WI38 (cell line): Measurements from ENCODE around the gene STXBP6.
"Not testable (repeated sequence)": the region's sequence is repeated elsewhere in the genome, so short reads cannot be mapped to it uniquely, and the experiment has no call there.

Experiments used
- H3K4me3 ChIP-seq: 2 replicates; pipeline ENCODE4 v1.5.1; 2011; ENCODE audit warnings: low read depth, mild to moderate bottlenecking, control low read depth, low read length
- CTCF ChIP-seq: IDR thresholded peaks from 2 replicates; pipeline ENCODE4 v1.5.1; 2012; ENCODE audit warnings: low read depth, mild to moderate bottlenecking, control low read depth, low read length

Gene STXBP6

GRCh38 chr14:24808412-24808811 is 241.5 kb downstream of the STXBP6 start:
- no peak overlapping the region for H3K4me3 ChIP-seq
- TF ChIP-seq CTCF, result no peak

GRCh38 chr14:24806061-24806678 is 243.8 kb downstream of the STXBP6 start:
- no peak overlapping the region for H3K4me3 ChIP-seq
- peak; percentile 87 for TF ChIP-seq CTCF

GRCh38 chr14:24804552-24805212 is 245.3 kb downstream of the STXBP6 start:
- no peak overlapping the region for H3K4me3 ChIP-seq
- TF ChIP-seq CTCF, result no peak

- no peak for TF ChIP-seq CTCF
Observed at GRCh38 chr14:24803933-24804494, 245.9 kb downstream of the STXBP6 start.

GRCh38 chr14:24803426-24803825 is 246.5 kb downstream of the STXBP6 start:
- H3K4me3 ChIP-seq, result not testable (repeated sequence)

More at GRCh38 chr14:24803933-24804494, 245.9 kb downstream of the STXBP6 start:
- H3K4me3 ChIP-seq, result no peak overlapping the region

GRCh38 chr14:24802236-24802635 is 247.7 kb downstream of the STXBP6 start:
- H3K4me3 ChIP-seq, result no peak overlapping the region
- TF ChIP-seq CTCF, result no peak

GRCh38 chr14:24801024-24801423 is 248.9 kb downstream of the STXBP6 start:
- no peak overlapping the region for H3K4me3 ChIP-seq
- TF ChIP-seq CTCF, result no peak
